MM.1S (cell line): ENCODE results near the gene EIF2B2.

Source experiments
- DNase-seq: peaks from one replicate; pipeline ENCODE4 v3.0.0-alpha.2; 2015
- H2AFZ ChIP-seq: fragments of 300-600 bp; sonication (generic); 2 replicates; pipeline ENCODE4 v1.6.0; 2016; ENCODE audit warnings: antibody characterized with exemption, low read length
- H3F3A ChIP-seq: fragments of 300-600 bp; sonication (generic); 2 replicates; pipeline ENCODE4 v1.6.1; 2016; ENCODE audit warnings: mild to moderate bottlenecking, antibody characterized with exemption, low read length, moderate library complexity, mixed read lengths; ENCODE audit not compliant: insufficient read depth
- H3K27ac ChIP-seq: fragments of 300-600 bp; sonication (generic); 2 replicates; pipeline ENCODE4 v1.5.1; 2016; ENCODE audit warnings: mild to moderate bottlenecking, low read length
- H3K27me3 ChIP-seq: fragments of 300-600 bp; sonication (generic); replicated peaks from 2 replicates; pipeline ENCODE4 v1.6.0; 2016; ENCODE audit warnings: low read length; ENCODE audit not compliant: insufficient read depth
- H3K36me3 ChIP-seq: fragments of 300-600 bp; sonication (generic); replicated peaks from 2 replicates; pipeline ENCODE4 v1.6.1; 2016; ENCODE audit warnings: mild to moderate bottlenecking, low read length, mixed read lengths; ENCODE audit not compliant: insufficient read depth
- H3K4me1 ChIP-seq: fragments of 300-600 bp; sonication (generic); 2 replicates; pipeline ENCODE4 v1.6.1; 2016; ENCODE audit warnings: low read length, mixed read lengths
- H3K4me2 ChIP-seq: fragments of 300-600 bp; sonication (generic); 2 replicates; pipeline ENCODE4 v1.6.0; 2016; ENCODE audit warnings: low read depth, low read length
- H3K4me3 ChIP-seq: fragments of 300-600 bp; sonication (generic); 2 replicates; pipeline ENCODE4 v1.5.1; 2016; ENCODE audit warnings: low read length, mixed read lengths
- H3K79me2 ChIP-seq: fragments of 300-600 bp; sonication (generic); 2 replicates; pipeline ENCODE4 v1.6.1; 2016; ENCODE audit warnings: mixed run types, low read length, mixed read lengths
- H3K9ac ChIP-seq: fragments of 300-600 bp; sonication (generic); 2 replicates; pipeline ENCODE4 v1.6.1; 2016; ENCODE audit warnings: low read length, mixed read lengths
- H3K9me2 ChIP-seq: fragments of 300-600 bp; sonication (generic); replicated peaks from 2 replicates; pipeline ENCODE4 v1.6.1; 2016; ENCODE audit warnings: mild to moderate bottlenecking, low read length, mixed read lengths; ENCODE audit not compliant: insufficient read depth
- H3K9me3 ChIP-seq: fragments of 300-600 bp; sonication (generic); replicated peaks from 2 replicates; pipeline ENCODE4 v1.6.1; 2016; ENCODE audit warnings: mild to moderate bottlenecking, low read length, mixed read lengths; ENCODE audit not compliant: insufficient read depth
- H4K20me1 ChIP-seq: fragments of 300-600 bp; sonication (generic); 2 replicates; pipeline ENCODE4 v1.6.1; 2016; ENCODE audit warnings: mild to moderate bottlenecking, low read length, moderate library complexity, mixed read lengths; ENCODE audit not compliant: insufficient read depth
- EZH2 ChIP-seq: fragments of 300-600 bp; sonication (generic); optimal IDR thresholded peaks from 2 replicates; pipeline ENCODE3; 2017; ENCODE audit warnings: low read depth, mild to moderate bottlenecking, antibody characterized with exemption, low read length, mixed read lengths
- EZH2phosphoT487 ChIP-seq: fragments of 300-600 bp; sonication (generic); IDR thresholded peaks from 2 replicates; pipeline ENCODE4 v1.6.1; 2018; ENCODE audit warnings: antibody characterized with exemption, low read length
- TF ChIP-seq, protein P1 (sequence below): fragments of 300-600 bp; sonication (generic); IDR thresholded peaks from 2 replicates; pipeline ENCODE4 v1.5.1; 2016; ENCODE audit warnings: antibody characterized with exemption, low read length, mixed read lengths

Gene EIF2B2

DNA sequence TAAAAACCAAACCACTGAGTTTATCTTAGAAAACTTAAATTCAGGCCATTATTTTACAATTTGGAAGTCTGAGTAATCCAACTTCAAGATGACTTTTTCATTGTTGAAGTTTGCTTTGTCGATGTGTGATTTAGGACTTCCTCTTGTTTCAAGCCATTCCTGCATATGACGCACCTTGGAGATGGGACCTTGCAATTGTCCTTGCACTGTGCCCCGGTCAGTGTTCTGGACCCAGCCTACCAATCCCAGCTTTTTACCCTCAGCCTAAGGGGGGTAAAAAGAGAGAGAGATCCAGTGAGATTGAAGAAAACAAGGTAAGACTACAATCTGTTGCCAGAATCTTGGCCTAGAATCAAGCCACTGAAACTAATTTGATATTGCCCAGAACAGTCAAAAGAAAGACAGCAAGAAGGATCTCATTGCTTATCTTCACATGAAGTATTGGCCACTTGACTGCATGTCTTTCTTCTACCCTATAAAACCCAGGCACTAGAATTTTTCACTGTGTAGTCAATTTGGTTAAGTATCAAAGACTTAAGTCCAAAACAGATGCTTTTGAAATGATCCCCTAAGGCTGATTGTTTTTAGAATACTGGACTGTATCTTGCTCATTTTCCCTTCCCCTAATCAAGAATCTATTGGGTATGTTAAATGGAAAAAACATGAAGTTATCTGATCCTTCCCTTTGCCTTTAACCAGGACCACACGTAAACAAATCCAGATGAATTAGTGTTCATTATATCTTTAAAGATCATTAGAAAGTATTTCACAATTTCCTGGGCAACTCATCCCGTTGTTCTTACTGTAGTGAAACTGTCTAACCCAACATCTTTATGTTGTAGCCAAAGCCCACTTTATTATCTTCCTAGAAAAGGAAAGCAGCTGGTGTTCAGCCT lies 50.9 kb downstream of the EIF2B2 start:
- Histone ChIP-seq H3K4me3 (no peak overlapping the region), H3K27me3 (no peaks in the 10 kb centered on the region), H3K9me2 (no peaks in the 10 kb centered on the region), H2AFZ (no peak overlapping the region), H3K27ac (no peak overlapping the region), H3F3A (peaks cover 3% of the 10 kb centered on the region; the same call in 1 of the 2 replicates), H3K36me3 (no peaks in the 10 kb centered on the region), H3K4me2 (no peak overlapping the region), H3K79me2 (no peaks in the 10 kb centered on the region), H3K9me3 (no peaks in the 10 kb centered on the region), H4K20me1 (no peaks in the 10 kb centered on the region), H3K9ac (no peak overlapping the region), H3K4me1 (no peaks in the 10 kb centered on the region)
- no peak for DNase-seq
- TF ChIP-seq, protein P1, sequence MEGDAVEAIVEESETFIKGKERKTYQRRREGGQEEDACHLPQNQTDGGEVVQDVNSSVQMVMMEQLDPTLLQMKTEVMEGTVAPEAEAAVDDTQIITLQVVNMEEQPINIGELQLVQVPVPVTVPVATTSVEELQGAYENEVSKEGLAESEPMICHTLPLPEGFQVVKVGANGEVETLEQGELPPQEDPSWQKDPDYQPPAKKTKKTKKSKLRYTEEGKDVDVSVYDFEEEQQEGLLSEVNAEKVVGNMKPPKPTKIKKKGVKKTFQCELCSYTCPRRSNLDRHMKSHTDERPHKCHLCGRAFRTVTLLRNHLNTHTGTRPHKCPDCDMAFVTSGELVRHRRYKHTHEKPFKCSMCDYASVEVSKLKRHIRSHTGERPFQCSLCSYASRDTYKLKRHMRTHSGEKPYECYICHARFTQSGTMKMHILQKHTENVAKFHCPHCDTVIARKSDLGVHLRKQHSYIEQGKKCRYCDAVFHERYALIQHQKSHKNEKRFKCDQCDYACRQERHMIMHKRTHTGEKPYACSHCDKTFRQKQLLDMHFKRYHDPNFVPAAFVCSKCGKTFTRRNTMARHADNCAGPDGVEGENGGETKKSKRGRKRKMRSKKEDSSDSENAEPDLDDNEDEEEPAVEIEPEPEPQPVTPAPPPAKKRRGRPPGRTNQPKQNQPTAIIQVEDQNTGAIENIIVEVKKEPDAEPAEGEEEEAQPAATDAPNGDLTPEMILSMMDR = no peak
- TF ChIP-seq EZH2phosphoT487 = no peak
- no peak for TF ChIP-seq EZH2

DNA sequence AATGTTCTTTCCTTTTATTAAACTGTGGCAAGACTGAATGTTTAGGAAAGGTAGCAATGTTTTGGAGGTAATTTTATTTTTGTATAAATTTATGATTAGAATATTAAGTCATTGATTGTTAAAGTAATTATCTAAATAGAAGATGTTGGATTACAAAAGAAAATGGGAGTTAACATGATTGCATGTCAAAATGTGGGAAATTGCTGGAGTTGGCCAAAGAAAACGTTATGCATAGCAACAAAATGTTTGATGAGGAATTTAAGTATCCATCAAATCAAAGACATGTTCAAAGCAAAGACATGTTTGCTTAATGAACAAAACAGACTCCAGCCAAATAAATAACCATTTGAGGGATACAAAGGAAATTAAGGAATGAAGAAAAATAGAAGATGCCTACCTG lies 51.7 kb downstream of the EIF2B2 start:
- H3K27ac ChIP-seq = no peak overlapping the region
- H3K9me2 ChIP-seq = no peaks in the 10 kb centered on the region
- no peak overlapping the region for H3K4me2 ChIP-seq
- H3K27me3 ChIP-seq = no peaks in the 10 kb centered on the region
- DNase-seq = no peak
- no peaks in the 10 kb centered on the region for H4K20me1 ChIP-seq
- no peaks in the 10 kb centered on the region for H3K4me1 ChIP-seq
- TF ChIP-seq, protein P1 = no peak
- TF ChIP-seq EZH2 (no peak), EZH2phosphoT487 (no peak)
- H3K9ac ChIP-seq = no peak overlapping the region
- H3K36me3 ChIP-seq = no peaks in the 10 kb centered on the region
- H2AFZ ChIP-seq = no peak overlapping the region
- no peak overlapping the region for H3K4me3 ChIP-seq
- H3K79me2 ChIP-seq = no peaks in the 10 kb centered on the region
- no peaks in the 10 kb centered on the region for H3K9me3 ChIP-seq
- peaks cover 3% of the 10 kb centered on the region; the same call in 1 of the 2 replicates for H3F3A ChIP-seq

DNA sequence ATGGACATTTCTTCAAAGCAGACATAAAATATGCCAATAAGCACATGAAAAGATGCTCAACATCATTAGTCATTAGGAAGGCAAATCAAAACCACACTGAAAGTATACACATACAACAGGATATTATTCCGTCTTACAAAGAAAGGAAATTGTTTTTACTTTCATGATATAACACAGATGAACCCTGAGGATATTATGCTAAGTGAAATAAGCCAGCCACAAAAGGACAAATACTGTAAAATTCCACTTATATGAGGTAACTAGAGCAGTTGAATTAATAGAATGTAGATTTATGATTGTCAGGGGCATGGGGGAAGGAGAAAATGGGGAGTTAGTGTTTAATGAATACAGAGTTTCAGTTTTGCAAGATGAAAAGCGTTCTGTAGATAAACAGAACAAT lies 56.9 kb downstream of the EIF2B2 start:
- Histone ChIP-seq H4K20me1 (no peaks in the 10 kb centered on the region), H3K9me3 (no peaks in the 10 kb centered on the region), H3K4me1 (no peaks in the 10 kb centered on the region), H3K4me2 (no peak overlapping the region), H3K4me3 (no peak overlapping the region), H3K36me3 (no peaks in the 10 kb centered on the region), H3K79me2 (peaks cover 13% of the 10 kb centered on the region), H3K9me2 (no peaks in the 10 kb centered on the region), H3K27me3 (no peaks in the 10 kb centered on the region), H3K27ac (no peak overlapping the region), H2AFZ (no peak overlapping the region), H3F3A (no peaks in the 10 kb centered on the region), H3K9ac (no peak overlapping the region)
- TF ChIP-seq, protein P1 = no peak
- no peak for DNase-seq
